ENCODE data around the gene LIMS1.
A peak's percentile ranks its signal among the peaks of the same experiment; 100 is the strongest.
"Not testable (repeated sequence)": the region's sequence is repeated elsewhere in the genome, so short reads cannot be mapped to it uniquely, and the experiment has no call there.

LIMS1 gene

GRCh38 chr2:108594132-108594981, 60.1 kb downstream of the LIMS1 start:
- peak overlapping the region; percentile 60 for H3K18ac ChIP-seq (ENCODE audit: low read length)
- H3K79me2 ChIP-seq (ENCODE audit: control insufficient read depth, insufficient read depth, low read length): peaks cover 10% of the 10 kb centered on the region
- H4K5ac ChIP-seq (ENCODE audit: low read length): no peak overlapping the region
- H2AK5ac ChIP-seq (ENCODE audit: low read length): no peak overlapping the region
- H3K4me1 ChIP-seq (ENCODE audit: control insufficient read depth, low read depth, low read length): peaks cover 16% of the 10 kb centered on the region
- peak overlapping the region; percentile 93 for H3K27ac ChIP-seq (ENCODE audit: low read depth, low read length)
- H3K4me3 ChIP-seq (ENCODE audit: low read length): no peak overlapping the region
- DNase-seq: peak; percentile 82
- no peak overlapping the region for H2BK5ac ChIP-seq (ENCODE audit: low read length)
- no peak overlapping the region for H3K23ac ChIP-seq (ENCODE audit: low read length)
- no peak overlapping the region for H3K4me2 ChIP-seq (ENCODE audit: low read length)
- H3K79me1 ChIP-seq (ENCODE audit: low read length): peaks cover 6% of the 10 kb centered on the region
- no peak overlapping the region for H2BK15ac ChIP-seq (replicated peaks; ENCODE audit: low read depth)
- H3K27me3 ChIP-seq (ENCODE audit: insufficient read depth, low read length, poor library complexity): no peaks in the 10 kb centered on the region
- no CpG with 5 or more reads among the region's 7 CpGs for WGBS (ENCODE audit: extremely low coverage, insufficient coverage, low lambda C conversion rate)
- H3K36me3 ChIP-seq (ENCODE audit: control insufficient read depth, insufficient read depth, low read length): no peaks in the 10 kb centered on the region
- no peak overlapping the region for H4K8ac ChIP-seq (ENCODE audit: low read depth, low read length)
- H3K4ac ChIP-seq (ENCODE audit: low read depth, low read length): peak overlapping the region; percentile 52
- H3K56ac ChIP-seq (ENCODE audit: low read length): peak overlapping the region; percentile 42
- peak overlapping the region; percentile 28 for H2BK120ac ChIP-seq (ENCODE audit: low read depth, low read length)
- H3K9ac ChIP-seq (ENCODE audit: low read length): no peak overlapping the region

DNA sequence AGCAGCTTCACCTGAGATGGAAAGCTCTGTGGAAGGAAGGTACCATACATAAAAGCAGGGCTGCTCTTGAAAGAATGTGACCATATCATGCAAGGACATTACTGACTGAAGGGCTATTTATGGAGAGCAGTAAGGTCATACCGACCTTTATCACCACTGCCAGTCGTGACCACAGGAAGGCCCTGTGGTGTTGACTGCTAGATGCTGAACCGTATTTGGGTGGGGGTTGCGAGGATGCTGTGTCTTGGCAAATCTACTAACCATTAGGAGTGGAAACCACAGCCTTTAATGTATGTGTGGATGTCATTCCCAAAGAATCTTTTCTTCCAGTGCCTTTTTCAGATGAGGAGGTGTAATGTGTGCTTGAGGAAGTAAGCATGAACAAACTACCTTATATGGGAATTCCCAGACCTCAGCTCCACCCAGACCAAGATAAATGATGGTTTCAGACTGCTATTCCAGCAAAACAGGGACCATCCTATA, 60.8 kb downstream of the LIMS1 start:
- H3K36me3 ChIP-seq (ENCODE audit: control insufficient read depth, insufficient read depth, low read length): no peaks in the 10 kb centered on the region
- H3K4ac ChIP-seq (ENCODE audit: low read depth, low read length): no peak overlapping the region
- peak; percentile 89 for DNase-seq

DNA sequence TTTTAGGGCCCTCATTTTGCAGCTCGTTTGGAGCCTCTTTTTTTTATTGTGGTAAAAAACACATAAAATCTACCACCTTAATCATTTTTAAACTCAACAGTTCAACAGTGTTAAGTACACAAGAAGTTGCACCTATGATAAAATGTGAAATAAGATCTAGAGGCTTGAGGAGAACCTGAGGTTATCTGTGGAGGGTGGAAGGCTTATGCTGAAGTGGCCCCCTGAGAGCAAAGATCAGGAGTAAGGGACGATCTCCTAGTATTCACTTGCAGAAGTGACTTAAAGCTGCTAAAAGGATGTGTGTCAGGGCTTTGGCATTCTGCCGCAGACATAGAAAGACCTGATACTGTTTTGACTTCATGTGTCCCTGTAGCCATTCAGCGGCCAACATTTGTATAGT, 61.5 kb downstream of the LIMS1 start:
- not testable (repeated sequence) for H2AK5ac ChIP-seq (ENCODE audit: low read length); H3K4me3 ChIP-seq (ENCODE audit: low read length); H2BK5ac ChIP-seq (ENCODE audit: low read length); H3K4ac ChIP-seq (ENCODE audit: low read depth, low read length); H3K23ac ChIP-seq (ENCODE audit: low read length); H3K79me2 ChIP-seq (ENCODE audit: control insufficient read depth, insufficient read depth, low read length); H4K8ac ChIP-seq (ENCODE audit: low read depth, low read length); H3K9ac ChIP-seq (ENCODE audit: low read length); H3K36me3 ChIP-seq (ENCODE audit: control insufficient read depth, insufficient read depth, low read length); H3K4me2 ChIP-seq (ENCODE audit: low read length); H2BK120ac ChIP-seq (ENCODE audit: low read depth, low read length); H3K18ac ChIP-seq (ENCODE audit: low read length); H3K56ac ChIP-seq (ENCODE audit: low read length); H4K5ac ChIP-seq (ENCODE audit: low read length); H3K79me1 ChIP-seq (ENCODE audit: low read length); H3K27me3 ChIP-seq (ENCODE audit: insufficient read depth, low read length, poor library complexity)
- H2BK15ac ChIP-seq (replicated peaks; ENCODE audit: low read depth): peak overlapping the region; percentile 64
- peaks cover 16% of the 10 kb centered on the region for H3K4me1 ChIP-seq (ENCODE audit: control insufficient read depth, low read depth, low read length)
- no CpG with 5 or more reads among the region's 4 CpGs for WGBS (ENCODE audit: extremely low coverage, insufficient coverage, low lambda C conversion rate)
- peak; percentile 75 for DNase-seq
- H3K27ac ChIP-seq (ENCODE audit: low read depth, low read length): peak overlapping the region; percentile 60

More for the DNA sequence above, 60.8 kb downstream of the LIMS1 start:
- H3K23ac ChIP-seq (ENCODE audit: low read length): no peak overlapping the region
- H4K8ac ChIP-seq (ENCODE audit: low read depth, low read length): no peak overlapping the region
- H3K4me2 ChIP-seq (ENCODE audit: low read length): no peak overlapping the region
- H2BK120ac ChIP-seq (ENCODE audit: low read depth, low read length): no peak overlapping the region
- no CpG with 5 or more reads among the region's 4 CpGs for WGBS (ENCODE audit: extremely low coverage, insufficient coverage, low lambda C conversion rate)
- H3K79me1 ChIP-seq (ENCODE audit: low read length): peaks cover 6% of the 10 kb centered on the region
- no peak overlapping the region for H3K18ac ChIP-seq (ENCODE audit: low read length)
- no peak overlapping the region for H4K5ac ChIP-seq (ENCODE audit: low read length)
- H3K27ac ChIP-seq (ENCODE audit: low read depth, low read length): peak overlapping the region; percentile 81
- no peak overlapping the region for H2BK15ac ChIP-seq (replicated peaks; ENCODE audit: low read depth)
- H2BK5ac ChIP-seq (ENCODE audit: low read length): no peak overlapping the region
- H3K27me3 ChIP-seq (ENCODE audit: insufficient read depth, low read length, poor library complexity): no peaks in the 10 kb centered on the region
- no peak overlapping the region for H3K9ac ChIP-seq (ENCODE audit: low read length)
- H3K79me2 ChIP-seq (ENCODE audit: control insufficient read depth, insufficient read depth, low read length): peaks cover 10% of the 10 kb centered on the region
- peak overlapping the region; percentile 12 for H3K56ac ChIP-seq (ENCODE audit: low read length)
- no peak overlapping the region for H2AK5ac ChIP-seq (ENCODE audit: low read length)
- H3K4me3 ChIP-seq (ENCODE audit: low read length): no peak overlapping the region
- H3K4me1 ChIP-seq (ENCODE audit: control insufficient read depth, low read depth, low read length): peaks cover 16% of the 10 kb centered on the region

DNA sequence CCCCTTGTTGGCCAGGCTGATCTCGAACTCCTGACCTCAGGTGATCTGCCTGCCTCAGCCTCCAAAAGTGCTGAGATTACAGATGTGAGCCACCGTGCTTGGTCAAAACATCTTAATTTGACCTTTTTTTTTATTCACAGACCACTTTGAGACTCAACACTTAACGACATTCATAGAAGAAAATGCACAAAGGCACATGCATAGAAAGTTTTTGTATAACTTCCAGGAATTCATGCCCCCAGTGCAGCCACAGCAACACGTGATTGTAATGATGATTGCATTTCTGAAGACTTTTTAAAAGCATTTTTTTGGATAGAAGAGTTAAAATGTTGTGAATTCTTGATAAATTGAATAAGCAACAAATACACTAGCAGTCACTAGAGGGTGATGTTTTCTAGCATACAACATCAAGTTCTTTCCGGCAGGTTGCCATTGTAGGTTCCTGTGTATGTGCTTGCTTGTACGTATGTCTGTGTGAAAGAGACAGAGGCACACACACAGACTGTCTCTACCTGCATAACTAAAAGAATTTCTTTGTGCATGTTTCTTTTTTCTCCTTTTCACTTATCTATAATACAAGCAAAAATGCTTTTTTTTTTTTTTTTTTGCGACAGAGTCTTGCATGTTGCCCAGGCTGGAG, 63.0 kb downstream of the LIMS1 start:
- not testable (repeated sequence) for H3K79me2 ChIP-seq (ENCODE audit: control insufficient read depth, insufficient read depth, low read length); H4K5ac ChIP-seq (ENCODE audit: low read length); H3K36me3 ChIP-seq (ENCODE audit: control insufficient read depth, insufficient read depth, low read length); H3K4me2 ChIP-seq (ENCODE audit: low read length); H3K4ac ChIP-seq (ENCODE audit: low read depth, low read length); H2BK15ac ChIP-seq (replicated peaks; ENCODE audit: low read depth); H3K9ac ChIP-seq (ENCODE audit: low read length); H3K27me3 ChIP-seq (ENCODE audit: insufficient read depth, low read length, poor library complexity); H3K79me1 ChIP-seq (ENCODE audit: low read length); H4K8ac ChIP-seq (ENCODE audit: low read depth, low read length); H3K23ac ChIP-seq (ENCODE audit: low read length); H2BK120ac ChIP-seq (ENCODE audit: low read depth, low read length); H2BK5ac ChIP-seq (ENCODE audit: low read length); H2AK5ac ChIP-seq (ENCODE audit: low read length); H3K18ac ChIP-seq (ENCODE audit: low read length); H3K56ac ChIP-seq (ENCODE audit: low read length); H3K4me3 ChIP-seq (ENCODE audit: low read length)
- Histone ChIP-seq H3K4me1 (ENCODE audit: control insufficient read depth, low read depth, low read length) (peaks cover 16% of the 10 kb centered on the region), H3K27ac (ENCODE audit: low read depth, low read length) (peak overlapping the region; percentile 51)
- WGBS (ENCODE audit: extremely low coverage, insufficient coverage, low lambda C conversion rate): no CpG with 5 or more reads among the region's 7 CpGs
- peak; percentile 44 for DNase-seq

DNA sequence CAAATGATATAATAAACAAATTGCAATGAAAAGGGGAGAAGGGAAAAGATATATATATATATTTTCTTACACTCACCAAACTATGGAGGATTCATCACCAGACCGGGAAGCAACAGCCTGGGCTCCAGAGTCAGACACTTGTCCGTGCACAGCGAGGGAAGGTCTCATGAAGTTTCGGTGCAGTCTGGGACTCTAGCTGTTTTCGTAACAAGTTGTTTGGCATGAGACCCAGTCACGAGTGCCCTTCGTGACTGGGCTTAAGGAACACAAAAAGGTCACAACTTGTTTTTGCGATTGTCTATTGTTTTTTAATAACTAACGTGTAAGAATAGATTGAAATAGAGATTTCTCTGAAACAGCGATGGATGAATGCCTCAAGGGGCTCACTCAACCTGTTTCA, 66.9 kb downstream of the LIMS1 start:
- H3K79me1 ChIP-seq (ENCODE audit: low read length); H3K36me3 ChIP-seq (ENCODE audit: control insufficient read depth, insufficient read depth, low read length); H3K27me3 ChIP-seq (ENCODE audit: insufficient read depth, low read length, poor library complexity); H3K4me1 ChIP-seq (ENCODE audit: control insufficient read depth, low read depth, low read length); H2BK15ac ChIP-seq (replicated peaks; ENCODE audit: low read depth); H3K23ac ChIP-seq (ENCODE audit: low read length); H2BK5ac ChIP-seq (ENCODE audit: low read length); H2BK120ac ChIP-seq (ENCODE audit: low read depth, low read length); H3K27ac ChIP-seq (ENCODE audit: low read depth, low read length); H3K18ac ChIP-seq (ENCODE audit: low read length); DNase-seq; H4K5ac ChIP-seq (ENCODE audit: low read length); H3K56ac ChIP-seq (ENCODE audit: low read length); H2AK5ac ChIP-seq (ENCODE audit: low read length); H4K8ac ChIP-seq (ENCODE audit: low read depth, low read length); H3K9ac ChIP-seq (ENCODE audit: low read length); H3K4me3 ChIP-seq (ENCODE audit: low read length); H3K4me2 ChIP-seq (ENCODE audit: low read length); H3K4ac ChIP-seq (ENCODE audit: low read depth, low read length): not testable (repeated sequence)
- WGBS (ENCODE audit: extremely low coverage, insufficient coverage, low lambda C conversion rate): no CpG with 5 or more reads among the region's 10 CpGs
- H3K79me2 ChIP-seq (ENCODE audit: control insufficient read depth, insufficient read depth, low read length): peaks cover 14% of the 10 kb centered on the region
